HG03565 (cell line): ENCODE results near the gene ASXL1.
"Not testable (repeated sequence)": the region's sequence is repeated elsewhere in the genome, so short reads cannot be mapped to it uniquely, and the experiment has no call there.

Experiments used
- ATAC-seq: cut with Tn5 transposase; IDR thresholded peaks from one replicate; pipeline ENCODE4 v1.9.1; 2021; ENCODE audit warnings: mild to moderate bottlenecking, moderate library complexity; ENCODE audit not compliant: unreplicated experiment

Gene ASXL1

GRCh38 chr20:32359633-32360332 is 1.7 kb downstream of the ASXL1 start:
- ATAC-seq: no peak

- no peak for ATAC-seq
These were observed 2.2 kb downstream of the ASXL1 start for GRCh38 chr20:32360333-32360634.

GRCh38 chr20:32362901-32363364 is 4.8 kb downstream of the ASXL1 start:
- ATAC-seq: no peak

DNA sequence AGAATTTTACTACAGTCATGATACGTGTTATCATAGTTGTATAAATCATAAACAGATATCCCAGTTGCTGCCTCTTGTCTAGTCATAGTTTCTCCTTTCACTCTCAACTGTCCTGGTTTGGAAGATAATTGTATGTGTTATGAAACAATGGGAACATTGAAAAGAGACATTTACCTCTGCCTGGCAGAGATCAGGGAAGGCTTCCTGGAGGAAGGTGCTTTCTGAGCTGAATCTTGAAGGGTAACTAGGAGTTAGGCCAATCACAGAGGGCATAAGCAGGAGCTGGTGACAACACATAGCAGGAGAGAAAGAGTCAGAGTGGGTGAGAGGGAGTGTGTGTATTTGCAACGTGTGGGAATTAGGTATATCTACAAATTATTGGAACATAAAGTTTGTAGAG is 5.4 kb downstream of the ASXL1 start:
- ATAC-seq: no peak

DNA sequence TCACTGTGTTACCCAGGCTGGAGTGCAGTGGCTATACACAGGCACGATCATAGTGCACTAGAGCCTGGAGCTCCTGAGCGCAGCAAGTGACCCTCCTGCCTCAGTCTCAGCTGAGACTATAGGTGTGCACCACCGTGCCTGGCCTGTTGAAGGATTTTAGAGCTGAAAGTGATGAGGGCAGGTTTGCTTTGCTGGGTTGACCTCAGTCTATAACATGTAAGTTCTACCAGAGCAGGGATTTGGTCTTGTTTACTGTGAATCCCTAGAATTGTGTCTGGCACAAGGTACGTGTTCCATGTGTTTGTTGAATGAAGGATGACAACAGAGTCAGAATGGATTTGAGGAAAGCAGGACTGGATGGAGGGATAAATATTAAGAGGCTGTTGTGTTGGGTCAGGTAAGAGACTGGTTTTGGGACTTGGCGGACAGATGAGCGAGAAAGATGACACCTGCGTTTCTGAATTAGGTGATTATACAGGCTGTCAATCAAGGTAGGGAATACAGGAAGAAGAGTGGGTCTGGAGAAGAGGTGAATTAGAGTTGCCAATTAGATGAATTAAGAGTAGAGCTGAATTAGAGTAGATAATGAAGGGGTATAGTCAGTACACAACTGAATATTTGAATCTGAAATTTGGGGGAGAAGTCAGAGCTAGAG is 6.5 kb downstream of the ASXL1 start:
- ATAC-seq: no peak

- ATAC-seq: no peak
These were observed 7.4 kb downstream of the ASXL1 start for GRCh38 chr20:32365564-32365963.

DNA sequence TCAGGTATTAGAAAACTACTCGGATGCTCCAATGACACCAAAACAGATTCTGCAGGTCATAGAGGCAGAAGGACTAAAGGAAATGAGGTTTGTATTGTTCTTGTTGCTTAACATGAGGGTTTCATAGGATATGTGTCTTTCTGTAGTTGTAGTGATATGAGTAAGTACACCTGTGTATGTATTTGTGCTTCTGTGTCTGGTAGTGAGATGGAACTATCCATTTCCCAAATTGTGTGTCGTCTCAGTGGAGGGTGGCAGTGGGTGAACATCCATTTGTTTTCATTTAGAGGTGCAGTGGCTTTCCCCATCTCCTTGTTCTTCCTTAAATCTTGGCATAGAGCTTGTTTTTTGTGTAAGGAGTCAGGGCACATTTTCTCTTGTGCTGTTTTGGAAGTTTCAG is 8.2 kb downstream of the ASXL1 start:
- ATAC-seq: peak; percentile 38

GRCh38 chr20:32368323-32368722 is 10.2 kb downstream of the ASXL1 start:
- ATAC-seq: no peak

GRCh38 chr20:32368925-32369324 is 10.8 kb downstream of the ASXL1 start:
- peak; percentile 35 for ATAC-seq

DNA sequence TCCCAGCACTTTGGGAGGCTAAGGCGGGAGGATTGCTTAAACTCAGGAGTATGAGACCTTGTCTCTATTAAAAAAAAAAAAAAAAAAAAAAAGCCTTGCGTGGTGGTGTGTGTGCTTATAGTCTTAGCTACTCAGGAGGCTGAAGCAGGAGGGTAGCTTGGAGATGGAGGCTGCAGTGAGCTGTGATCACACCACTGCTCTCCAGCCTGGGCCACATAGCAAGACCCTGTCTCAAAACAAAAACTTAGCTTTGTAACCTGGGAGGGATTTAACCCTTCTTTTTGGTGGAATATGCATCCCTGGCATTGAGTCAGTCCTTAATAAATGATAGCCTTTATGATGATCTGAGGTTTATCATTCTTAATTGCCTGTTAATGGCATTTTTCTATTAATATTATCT is 12.8 kb downstream of the ASXL1 start:
- ATAC-seq: no peak

- ATAC-seq: no peak
These were observed 20.3 kb downstream of the ASXL1 start for GRCh38 chr20:32378461-32378860.

GRCh38 chr20:32380037-32380436 is 21.9 kb downstream of the ASXL1 start:
- not testable (repeated sequence) for ATAC-seq

DNA sequence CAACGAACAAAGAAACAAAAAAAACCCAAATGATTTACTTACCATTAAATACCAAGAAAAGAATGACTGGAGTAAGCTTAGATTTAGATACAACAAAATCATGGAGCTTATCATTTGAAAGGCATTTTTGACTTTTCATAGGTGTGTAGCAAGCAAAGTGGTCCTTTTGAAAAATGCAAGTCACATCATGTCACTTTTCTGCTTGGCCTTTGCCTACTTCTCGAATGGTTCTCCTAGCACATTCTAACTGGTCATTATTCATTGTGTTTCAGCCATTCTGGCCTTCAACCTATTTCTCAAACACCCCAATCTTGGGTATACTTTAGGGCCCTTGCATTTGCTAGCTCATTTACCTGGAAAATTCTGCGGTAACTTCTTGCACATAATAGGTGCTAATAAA is 22.6 kb downstream of the ASXL1 start:
- no peak for ATAC-seq

- ATAC-seq: no peak
These were observed 24.2 kb downstream of the ASXL1 start for GRCh38 chr20:32382102-32382950.

DNA sequence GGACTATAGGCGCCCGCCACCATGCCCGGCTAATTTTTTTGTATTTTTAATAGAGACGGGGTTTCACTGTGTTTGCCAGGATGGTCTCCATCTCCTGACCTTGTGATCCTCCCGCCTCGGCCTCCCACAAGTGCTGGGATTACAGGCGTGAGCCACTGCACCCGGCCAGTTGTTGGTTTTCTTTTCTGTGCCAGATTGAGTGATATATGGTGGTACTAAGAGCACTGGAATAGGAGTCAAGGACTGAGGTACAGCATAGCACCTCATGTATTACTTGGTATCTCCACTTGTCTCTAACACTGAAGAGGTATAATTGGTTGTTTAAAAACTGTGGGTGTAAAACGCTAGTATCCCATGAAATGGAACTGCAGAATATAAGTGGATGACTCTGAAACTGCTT is 25.3 kb downstream of the ASXL1 start:
- ATAC-seq: not testable (repeated sequence)

- no peak for ATAC-seq
These were observed 27.4 kb downstream of the ASXL1 start for GRCh38 chr20:32385541-32385940.

GRCh38 chr20:32386091-32386490 is 28.0 kb downstream of the ASXL1 start:
- ATAC-seq: no peak

DNA sequence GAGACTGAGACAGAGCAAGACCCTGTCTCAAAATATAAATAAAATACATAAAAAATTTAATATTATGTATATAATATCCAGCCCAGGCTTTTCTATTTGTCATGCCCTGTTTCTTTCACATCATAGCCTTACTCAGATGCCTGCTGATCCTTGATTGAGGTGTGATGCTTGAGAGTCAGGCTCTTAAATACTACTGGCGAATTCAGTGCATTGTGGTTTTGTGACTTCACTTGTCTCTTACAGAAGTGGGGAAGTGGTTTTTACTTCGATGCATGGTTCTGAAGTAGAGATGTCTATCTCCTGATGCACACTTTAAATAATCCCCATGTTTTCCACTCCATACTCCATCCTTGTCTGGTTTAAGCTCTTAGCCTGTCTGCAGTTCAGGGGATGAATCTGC is 29.1 kb downstream of the ASXL1 start:
- ATAC-seq: no peak

GRCh38 chr20:32391003-32391402 is 32.9 kb downstream of the ASXL1 start:
- no peak for ATAC-seq

GRCh38 chr20:32395066-32395465 is 36.9 kb downstream of the ASXL1 start:
- no peak for ATAC-seq

GRCh38 chr20:32396646-32397160 is 38.6 kb downstream of the ASXL1 start:
- ATAC-seq: no peak
